ENCODE data around the gene MINDY1. TPM values are rescaled to one million over a fixed set of nuclear protein-coding genes. Genes with fewer than 3 reads are reported as not detected.
A peak's percentile ranks its signal among the peaks of the same experiment; 100 is the strongest.

Gene MINDY1
- total and polyA plus RNA-seq, 2 donors (not counting 3 experiments of a cell fraction or from before 2014, with no cell fraction given) = 12.0 to 15.4 TPM

DNA sequence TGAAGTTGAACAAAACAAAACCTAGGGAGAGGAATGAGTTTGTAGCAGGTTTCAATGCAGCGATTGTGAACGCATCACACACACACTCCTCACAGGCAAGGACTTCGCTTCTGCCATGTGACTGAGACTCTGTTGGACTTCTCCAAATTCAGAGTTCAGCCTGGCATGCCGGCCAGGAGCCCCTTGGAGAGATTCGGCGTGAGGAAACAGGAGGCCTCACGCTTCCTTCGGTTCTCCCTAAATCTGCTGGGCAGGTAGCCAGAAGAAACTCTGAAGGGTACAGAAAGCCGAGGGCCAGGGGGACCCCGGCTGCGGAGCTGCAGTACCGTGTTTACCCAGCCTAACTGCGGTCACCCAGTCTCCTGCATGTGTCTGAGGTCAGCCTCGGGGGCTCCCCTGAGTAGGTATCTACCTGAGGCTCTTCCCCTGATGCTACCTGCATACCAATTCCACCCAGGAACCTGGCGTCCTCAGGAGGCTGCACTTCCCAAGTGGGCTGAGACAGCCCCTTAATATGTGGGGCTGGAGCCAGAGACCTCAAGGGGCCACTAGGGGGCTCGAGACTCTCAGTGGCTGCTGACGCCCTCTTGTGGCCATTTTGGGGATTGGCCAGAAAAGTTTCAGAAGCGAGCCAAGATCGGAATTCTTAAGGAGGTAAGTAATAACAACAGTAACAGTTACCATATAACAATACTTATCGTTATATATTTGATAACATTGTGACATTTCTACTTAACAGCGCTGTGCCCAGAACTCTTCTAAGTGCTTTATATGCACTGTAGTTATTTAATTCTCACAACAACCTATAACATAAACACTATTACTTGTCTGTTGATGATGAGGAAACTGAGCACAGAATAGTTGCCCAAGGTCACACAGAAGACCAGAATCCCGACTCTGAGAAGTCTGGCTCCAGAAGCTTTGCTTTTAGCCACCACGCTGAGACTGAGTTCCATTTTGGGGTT, 27.3 kb downstream of the MINDY1 start:
- BruUV-seq (replicated peaks) = no TSS peak
- H3K79me2 ChIP-seq (ENCODE audit: control insufficient read depth, insufficient read depth, low read length) = no peaks in the 10 kb centered on the region
- H3K9me1 ChIP-seq (replicated peaks; ENCODE audit: control insufficient read depth, extremely low read depth, insufficient read depth, low read length) = no peaks in the 10 kb centered on the region
- POLR2A ChIA-PET = no interaction called here
- no peaks in the 10 kb centered on the region for H4K20me1 ChIP-seq (replicated peaks; ENCODE audit: control insufficient read depth, extremely low read depth, insufficient read depth, low read length)
- H3K4me3 ChIP-seq (replicated peaks in 1 of 3; ENCODE audit: insufficient read depth in 1 of 3, low read depth in 1 of 3, low read length in 3 of 3) = no peak overlapping the region
- dilution Hi-C loops (cut with MboI; ENCODE audit: extremely low pct_ligation_motif_present, low sequenced_read_pairs) = no loop called here
- DNase-seq (ENCODE audit: low read depth, low spot score) = peak; percentile 91
- no peaks in the 10 kb centered on the region for H3K36me3 ChIP-seq (ENCODE audit: control insufficient read depth in 2 of 2, extremely low read depth in 1 of 2, insufficient read depth in 2 of 2, low read length in 2 of 2)
- H3K27me3 ChIP-seq (ENCODE audit: control insufficient read depth in 2 of 2, insufficient read depth in 2 of 2, low read length in 2 of 2) = no peaks in the 10 kb centered on the region
- H2AFZ ChIP-seq (ENCODE audit: low read depth, low read length) = peak overlapping the region; percentile 92
- no peaks in the 10 kb centered on the region for H3K9me3 ChIP-seq (replicated peaks; ENCODE audit: control insufficient read depth, insufficient read depth, low read length)
- H3K9ac ChIP-seq (replicated peaks; ENCODE audit: extremely low read depth, insufficient read depth, low read length) = no peak overlapping the region
- FAIRE-seq = peak; percentile 91
- H3K27ac ChIP-seq (ENCODE audit: insufficient read depth, low read depth, low read length) = no peak overlapping the region
- TF ChIP-seq, protein P1, sequence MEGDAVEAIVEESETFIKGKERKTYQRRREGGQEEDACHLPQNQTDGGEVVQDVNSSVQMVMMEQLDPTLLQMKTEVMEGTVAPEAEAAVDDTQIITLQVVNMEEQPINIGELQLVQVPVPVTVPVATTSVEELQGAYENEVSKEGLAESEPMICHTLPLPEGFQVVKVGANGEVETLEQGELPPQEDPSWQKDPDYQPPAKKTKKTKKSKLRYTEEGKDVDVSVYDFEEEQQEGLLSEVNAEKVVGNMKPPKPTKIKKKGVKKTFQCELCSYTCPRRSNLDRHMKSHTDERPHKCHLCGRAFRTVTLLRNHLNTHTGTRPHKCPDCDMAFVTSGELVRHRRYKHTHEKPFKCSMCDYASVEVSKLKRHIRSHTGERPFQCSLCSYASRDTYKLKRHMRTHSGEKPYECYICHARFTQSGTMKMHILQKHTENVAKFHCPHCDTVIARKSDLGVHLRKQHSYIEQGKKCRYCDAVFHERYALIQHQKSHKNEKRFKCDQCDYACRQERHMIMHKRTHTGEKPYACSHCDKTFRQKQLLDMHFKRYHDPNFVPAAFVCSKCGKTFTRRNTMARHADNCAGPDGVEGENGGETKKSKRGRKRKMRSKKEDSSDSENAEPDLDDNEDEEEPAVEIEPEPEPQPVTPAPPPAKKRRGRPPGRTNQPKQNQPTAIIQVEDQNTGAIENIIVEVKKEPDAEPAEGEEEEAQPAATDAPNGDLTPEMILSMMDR (IDR thresholded peaks at IDR 0.05; ENCODE audit: extremely low read depth in 1 of 2, insufficient read depth in 1 of 2, low read depth in 1 of 2, low read length in 2 of 2) = peak; percentile 100
- no peak for TF ChIP-seq MYC (IDR thresholded peaks at IDR 0.05; ENCODE audit: low read depth, low read length)
- intact Hi-C loops (cut with micrococcal nuclease) = loop anchor here (1.0 to 5.0 kb wide), 6 partner anchors 16 to 352 kb away; partner anchors contain the start of genes ARNT, ENSA, MINDY1 and SEMA6C
- CTCF ChIA-PET = interaction anchor here (0.6 to 17.1 kb wide), 8 partner anchors 9 to 128 kb away, joined by 3 to 278 read pairs (median 6); partner anchors contain the start of gene MINDY1
- peaks cover 22% of the 10 kb centered on the region for H3K4me1 ChIP-seq (ENCODE audit: control insufficient read depth, extremely low read depth, insufficient read depth, low read length)
- peak overlapping the region; percentile 35 for H3K4me2 ChIP-seq (ENCODE audit: insufficient read depth, low read length)

Data from endothelial cell of umbilical vein (primary cell).